ENCODE data around the gene SLC4A1. TPM values are rescaled to one million over a fixed set of nuclear protein-coding genes. Genes with fewer than 3 reads are reported as not detected.

The SLC4A1 gene
- total and polyA plus RNA-seq, 12 donors = 0.06 to 2.4 (median 0.52) TPM; not detected in 1

DNA sequence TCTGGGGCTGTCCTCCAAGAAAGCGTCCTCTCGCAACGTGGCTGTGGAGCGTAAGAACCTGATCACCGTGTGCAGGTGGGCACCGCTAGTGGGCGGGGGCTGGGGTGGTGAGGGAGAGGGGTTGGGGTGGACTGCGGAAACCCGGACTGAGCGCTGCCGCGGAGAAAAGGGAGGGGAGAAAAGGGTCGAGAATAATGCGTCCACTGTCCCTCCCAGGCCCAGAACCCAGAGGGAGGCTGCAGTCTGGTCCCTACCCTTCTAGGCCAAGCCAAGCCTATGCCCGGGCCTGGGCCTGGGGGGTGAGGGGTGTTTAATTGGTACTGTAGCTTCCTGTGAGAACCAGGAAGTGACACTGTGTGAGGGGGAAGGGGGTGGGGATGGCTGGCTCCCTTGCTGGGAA lies 40.9 kb upstream of the SLC4A1 start:
- peaks cover 4 to 24% (median 17%) of the 10 kb centered on the region in 9 donors for H3K4me1 ChIP-seq
- H3K27ac ChIP-seq = no peak overlapping the region
- ATAC-seq (peak in 4 of 8 donors; percentile 4 to 14 (median 13)), DNase-seq (no peak)
- H3K9me3 ChIP-seq = no peaks in the 10 kb centered on the region
- 1 to 2% methylated on average over 15 of the region's 15 CpGs for WGBS, 2 donors
- H3K27me3 ChIP-seq = peaks cover 0 to 59% (median 27%) of the 10 kb centered on the region in 7 donors
- peak overlapping the region in 9 of 10 donors; percentile 34 to 64 (median 53) for H3K4me3 ChIP-seq
- intact Hi-C loops (cut with DNase I) = loop anchor here in 1 of 10 donors (5.0 kb wide), 1 partner anchor 82 kb away; no protein-coding TSS in a partner anchor
- TF ChIP-seq, protein P1, sequence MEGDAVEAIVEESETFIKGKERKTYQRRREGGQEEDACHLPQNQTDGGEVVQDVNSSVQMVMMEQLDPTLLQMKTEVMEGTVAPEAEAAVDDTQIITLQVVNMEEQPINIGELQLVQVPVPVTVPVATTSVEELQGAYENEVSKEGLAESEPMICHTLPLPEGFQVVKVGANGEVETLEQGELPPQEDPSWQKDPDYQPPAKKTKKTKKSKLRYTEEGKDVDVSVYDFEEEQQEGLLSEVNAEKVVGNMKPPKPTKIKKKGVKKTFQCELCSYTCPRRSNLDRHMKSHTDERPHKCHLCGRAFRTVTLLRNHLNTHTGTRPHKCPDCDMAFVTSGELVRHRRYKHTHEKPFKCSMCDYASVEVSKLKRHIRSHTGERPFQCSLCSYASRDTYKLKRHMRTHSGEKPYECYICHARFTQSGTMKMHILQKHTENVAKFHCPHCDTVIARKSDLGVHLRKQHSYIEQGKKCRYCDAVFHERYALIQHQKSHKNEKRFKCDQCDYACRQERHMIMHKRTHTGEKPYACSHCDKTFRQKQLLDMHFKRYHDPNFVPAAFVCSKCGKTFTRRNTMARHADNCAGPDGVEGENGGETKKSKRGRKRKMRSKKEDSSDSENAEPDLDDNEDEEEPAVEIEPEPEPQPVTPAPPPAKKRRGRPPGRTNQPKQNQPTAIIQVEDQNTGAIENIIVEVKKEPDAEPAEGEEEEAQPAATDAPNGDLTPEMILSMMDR (IDR thresholded peaks at IDR 0.05) = no peak
- H3K36me3 ChIP-seq = no peaks in the 10 kb centered on the region

- H3K4me1 ChIP-seq = peaks cover 4 to 24% (median 17%) of the 10 kb centered on the region in 9 donors
- DNase-seq (peak; percentile 89), ATAC-seq (peak; percentile 96 to 99 (median 98))
- TF ChIP-seq, protein P1 (IDR thresholded peaks at IDR 0.05) = no peak
- intact Hi-C loops (cut with DNase I) = loop anchor here in 1 of 10 donors (5.0 kb wide), 1 partner anchor 81 kb away; no protein-coding TSS in a partner anchor
- peaks cover 0 to 54% (median 27%) of the 10 kb centered on the region in 7 donors for H3K27me3 ChIP-seq
- H3K36me3 ChIP-seq = no peaks in the 10 kb centered on the region
- WGBS, 2 donors = 1% methylated on average over 29 to 38 of the region's 39 CpGs
- H3K4me3 ChIP-seq = peak within 1 kb of the TSS; percentile 7 to 64 (median 52)
- H3K9me3 ChIP-seq = no peaks in the 10 kb centered on the region
- peak within 1 kb of the TSS in 3 of 10 donors; percentile 26 to 53 (median 49) for H3K27ac ChIP-seq
These were observed 40.4 kb upstream of the SLC4A1 start, which contains the start of gene RUNDC3A for GRCh38 chr17:44308320-44308818. Gene RUNDC3A, plus strand, starts transcription at chr17:44308601. Its CDS starts 232 bp downstream, at chr17:44308833.

- no peaks in the 10 kb centered on the region for H3K36me3 ChIP-seq
- peak overlapping the region; percentile 7 to 64 (median 52) for H3K4me3 ChIP-seq
- ATAC-seq = peak in 7 of 8 donors; percentile 59 to 86 (median 79)
- no peaks in the 10 kb centered on the region for H3K9me3 ChIP-seq
- DNase-seq = peak in 1 of 2 donors; percentile 45
- intact Hi-C loops (cut with DNase I) = loop anchor here in 1 of 10 donors (5.0 kb wide), 1 partner anchor 80 kb away; no protein-coding TSS in a partner anchor
- H3K27me3 ChIP-seq = peaks cover 0 to 48% (median 20%) of the 10 kb centered on the region in 7 donors
- peak overlapping the region in 3 of 10 donors; percentile 26 to 53 (median 49) for H3K27ac ChIP-seq
- WGBS, 2 donors = 2 to 3% methylated on average over 26 of the region's 26 CpGs
- H3K4me1 ChIP-seq = peaks cover 4 to 24% (median 17%) of the 10 kb centered on the region in 9 donors
- TF ChIP-seq, protein P1 (IDR thresholded peaks at IDR 0.05) = no peak
These were observed 39.7 kb upstream of the SLC4A1 start for GRCh38 chr17:44307387-44308186.

- TF ChIP-seq, protein P1 (IDR thresholded peaks at IDR 0.05) = no peak
- no peak overlapping the region for H3K27ac ChIP-seq
- ATAC-seq (no peak), DNase-seq (no peak)
- no peaks in the 10 kb centered on the region for H3K36me3 ChIP-seq
- intact Hi-C loops (cut with DNase I) = loop anchor here in 1 of 10 donors (5.0 kb wide), 1 partner anchor 77 kb away; no protein-coding TSS in a partner anchor
- H3K4me1 ChIP-seq = peaks cover 4 to 24% (median 17%) of the 10 kb centered on the region in 9 donors
- H3K27me3 ChIP-seq = peaks cover 0 to 50% (median 23%) of the 10 kb centered on the region in 7 donors
- no peaks in the 10 kb centered on the region for H3K9me3 ChIP-seq
- H3K4me3 ChIP-seq = no peak overlapping the region
These were observed 36.7 kb upstream of the SLC4A1 start for GRCh38 chr17:44304651-44305050.

Data from heart right ventricle (tissue), 16 donors.